WTC11 (cell line): Measurements from ENCODE around the gene NMB.
"Not testable (repeated sequence)": the region's sequence is repeated elsewhere in the genome, so short reads cannot be mapped to it uniquely, and the experiment has no call there.

Source experiments
- CTCF ChIP-seq: fragments of 200-600 bp; IDR thresholded peaks from 2 replicates; pipeline ENCODE4 v1.8.0; 2022; ENCODE audit warnings: antibody characterized with exemption
- ETV6 ChIP-seq: sonication (generic); formaldehyde crosslinking; IDR thresholded peaks from 2 replicates; pipeline ENCODE4 v1.8.1; 2022; ENCODE audit warnings: mild to moderate bottlenecking, missing genetic modification reagents
- FOXJ3 ChIP-seq: sonication (generic); formaldehyde crosslinking; IDR thresholded peaks from 2 replicates; pipeline ENCODE4 v1.9.0; 2021; ENCODE audit warnings: missing genetic modification reagents, mild to moderate bottlenecking, borderline replicate concordance
- FOXK1 ChIP-seq: sonication (generic); formaldehyde crosslinking; IDR thresholded peaks from 2 replicates; pipeline ENCODE4 v1.8.0; 2022; ENCODE audit warnings: mild to moderate bottlenecking, moderate library complexity, missing genetic modification reagents
- FOXP1 ChIP-seq: sonication (generic); formaldehyde crosslinking; IDR thresholded peaks from 2 replicates; pipeline ENCODE4 v1.8.0; 2022; ENCODE audit warnings: missing genetic modification reagents, mild to moderate bottlenecking, moderate library complexity, borderline replicate concordance
- FOXP4 ChIP-seq: sonication (generic); formaldehyde crosslinking; IDR thresholded peaks from 2 replicates; pipeline ENCODE4 v1.8.0; 2022; ENCODE audit warnings: mild to moderate bottlenecking, missing genetic modification reagents
- GTF2I ChIP-seq: fragments of 250-450 bp; sonication (Bioruptor Pico); conservative IDR thresholded peaks from 2 replicates; pipeline ENCODE4 v1.4.0; 2021; ENCODE audit warnings: mild to moderate bottlenecking
- MAX ChIP-seq: sonication (generic); formaldehyde crosslinking; IDR thresholded peaks from 2 replicates; pipeline ENCODE4 v1.8.0; 2022; ENCODE audit warnings: mild to moderate bottlenecking, missing genetic modification reagents
- NFE2L1 ChIP-seq: sonication (generic); formaldehyde crosslinking; IDR thresholded peaks from 2 replicates; pipeline ENCODE4 v1.8.1; 2023; ENCODE audit warnings: missing genetic modification reagents
- ZNF317 ChIP-seq: sonication (generic); formaldehyde crosslinking; IDR thresholded peaks from 2 replicates; pipeline ENCODE4 v1.8.1; 2023; ENCODE audit warnings: low read depth, mild to moderate bottlenecking, moderate library complexity, missing genetic modification reagents, borderline replicate concordance

- TF ChIP-seq MAX (CRISPR knock-in tag); FOXP4 (CRISPR knock-in tag); ETV6 (CRISPR knock-in tag); GTF2I (CRISPR knock-in tag); CTCF; FOXP1 (CRISPR knock-in tag); ZNF317; FOXJ3 (CRISPR knock-in tag); FOXK1; NFE2L1 (CRISPR knock-in tag): not testable (repeated sequence)
Observed at GRCh38 chr15:84686446-84686845, 28.4 kb upstream of the NMB start.
